ENCODE results near the gene GLT6D1.

DNA sequence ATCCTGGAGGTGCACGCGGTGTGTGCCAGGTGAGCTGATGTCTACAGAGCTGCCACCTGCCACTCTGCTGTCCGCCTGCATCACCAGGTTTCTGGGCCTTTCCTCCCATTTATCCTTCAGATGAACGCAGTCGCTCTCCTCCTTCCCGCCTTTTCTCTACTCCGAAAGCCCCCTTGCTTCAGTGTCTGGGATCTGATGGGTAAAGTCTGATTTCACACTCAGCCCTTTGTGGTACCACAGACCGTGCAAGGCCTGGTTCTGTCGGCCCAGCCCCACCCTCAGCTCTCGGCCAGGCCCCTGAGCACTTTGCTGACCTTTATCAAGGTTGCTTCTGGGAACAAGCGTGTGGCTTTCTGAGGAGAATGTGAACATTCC is 32.5 kb downstream of the GLT6D1 start:
- TF ChIP-seq, protein P1, sequence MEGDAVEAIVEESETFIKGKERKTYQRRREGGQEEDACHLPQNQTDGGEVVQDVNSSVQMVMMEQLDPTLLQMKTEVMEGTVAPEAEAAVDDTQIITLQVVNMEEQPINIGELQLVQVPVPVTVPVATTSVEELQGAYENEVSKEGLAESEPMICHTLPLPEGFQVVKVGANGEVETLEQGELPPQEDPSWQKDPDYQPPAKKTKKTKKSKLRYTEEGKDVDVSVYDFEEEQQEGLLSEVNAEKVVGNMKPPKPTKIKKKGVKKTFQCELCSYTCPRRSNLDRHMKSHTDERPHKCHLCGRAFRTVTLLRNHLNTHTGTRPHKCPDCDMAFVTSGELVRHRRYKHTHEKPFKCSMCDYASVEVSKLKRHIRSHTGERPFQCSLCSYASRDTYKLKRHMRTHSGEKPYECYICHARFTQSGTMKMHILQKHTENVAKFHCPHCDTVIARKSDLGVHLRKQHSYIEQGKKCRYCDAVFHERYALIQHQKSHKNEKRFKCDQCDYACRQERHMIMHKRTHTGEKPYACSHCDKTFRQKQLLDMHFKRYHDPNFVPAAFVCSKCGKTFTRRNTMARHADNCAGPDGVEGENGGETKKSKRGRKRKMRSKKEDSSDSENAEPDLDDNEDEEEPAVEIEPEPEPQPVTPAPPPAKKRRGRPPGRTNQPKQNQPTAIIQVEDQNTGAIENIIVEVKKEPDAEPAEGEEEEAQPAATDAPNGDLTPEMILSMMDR (conservative IDR thresholded peaks at IDR 0.05) = no peak
- no peak for TF ChIP-seq EZH2 (IDR thresholded peaks at IDR 0.05; ENCODE audit: low read depth)

Measured in PC-9 (cell line).